Measurements from ENCODE around the gene ZNF618. TPM values are rescaled to one million over a fixed set of nuclear protein-coding genes. Genes with fewer than 3 reads are reported as not detected.

ZNF618 gene
- total RNA-seq, 1 experiment from 2014 or later: 22.0 TPM

- Mint-ChIP-seq H3K4me1 (peaks cover 6% of the 10 kb centered on the region), H3K27me3 (ENCODE audit: low read depth) (no peaks in the 10 kb centered on the region; the same call in 1 of the 2 replicates), H3K4me3 (no peak overlapping the region), H3K36me3 (peaks cover 28% of the 10 kb centered on the region), H3K27ac (no peak overlapping the region), H3K9me3 (peaks cover 36% of the 10 kb centered on the region)
- ChIA-PET POLR2A (interaction anchor here (1.0 kb wide), 1 partner anchor 20 kb away, joined by 3 read pairs; no protein-coding TSS in a partner anchor), CTCF (no interaction called here)
- no peak for DNase-seq (ENCODE audit: low spot score)
- ATAC-seq: no peak
- TF ChIP-seq ZNF532 (CRISPR knock-in tag; IDR thresholded peaks at IDR 0.05; ENCODE audit: borderline replicate concordance) (no peak), SMAD4 (CRISPR knock-in tag; IDR thresholded peaks at IDR 0.05) (no peak), FOXK1 (CRISPR knock-in tag; IDR thresholded peaks at IDR 0.05) (no peak), ZNF671 (CRISPR knock-in tag; IDR thresholded peaks at IDR 0.05) (no peak), EMX1 (CRISPR knock-in tag; IDR thresholded peaks at IDR 0.05) (no peak), MLX (CRISPR knock-in tag; IDR thresholded peaks at IDR 0.05) (no peak), CREM (CRISPR knock-in tag; IDR thresholded peaks at IDR 0.05) (no peak), CTCF (IDR thresholded peaks at IDR 0.05) (no peak), STAT6 (CRISPR knock-in tag; conservative IDR thresholded peaks at IDR 0.05; ENCODE audit: low read depth) (no peak), IRF1 (CRISPR knock-in tag; IDR thresholded peaks at IDR 0.05) (no peak), SP1 (CRISPR knock-in tag; conservative IDR thresholded peaks at IDR 0.05) (no peak), ZNF121 (CRISPR knock-in tag; IDR thresholded peaks at IDR 0.05) (no peak), GRHL2 (CRISPR knock-in tag; IDR thresholded peaks at IDR 0.05; ENCODE audit: insufficient replicate concordance, severe bottlenecking) (no peak), ZNF138 (CRISPR knock-in tag; conservative IDR thresholded peaks at IDR 0.05) (no peak), ATF2 (CRISPR knock-in tag; IDR thresholded peaks at IDR 0.05; ENCODE audit: borderline replicate concordance, low read depth) (no peak), MXD4 (CRISPR knock-in tag; IDR thresholded peaks at IDR 0.05; ENCODE audit: borderline replicate concordance) (no peak), GTF2I (CRISPR knock-in tag; conservative IDR thresholded peaks at IDR 0.05) (no peak)
- TF ChIP-seq, protein P1, sequence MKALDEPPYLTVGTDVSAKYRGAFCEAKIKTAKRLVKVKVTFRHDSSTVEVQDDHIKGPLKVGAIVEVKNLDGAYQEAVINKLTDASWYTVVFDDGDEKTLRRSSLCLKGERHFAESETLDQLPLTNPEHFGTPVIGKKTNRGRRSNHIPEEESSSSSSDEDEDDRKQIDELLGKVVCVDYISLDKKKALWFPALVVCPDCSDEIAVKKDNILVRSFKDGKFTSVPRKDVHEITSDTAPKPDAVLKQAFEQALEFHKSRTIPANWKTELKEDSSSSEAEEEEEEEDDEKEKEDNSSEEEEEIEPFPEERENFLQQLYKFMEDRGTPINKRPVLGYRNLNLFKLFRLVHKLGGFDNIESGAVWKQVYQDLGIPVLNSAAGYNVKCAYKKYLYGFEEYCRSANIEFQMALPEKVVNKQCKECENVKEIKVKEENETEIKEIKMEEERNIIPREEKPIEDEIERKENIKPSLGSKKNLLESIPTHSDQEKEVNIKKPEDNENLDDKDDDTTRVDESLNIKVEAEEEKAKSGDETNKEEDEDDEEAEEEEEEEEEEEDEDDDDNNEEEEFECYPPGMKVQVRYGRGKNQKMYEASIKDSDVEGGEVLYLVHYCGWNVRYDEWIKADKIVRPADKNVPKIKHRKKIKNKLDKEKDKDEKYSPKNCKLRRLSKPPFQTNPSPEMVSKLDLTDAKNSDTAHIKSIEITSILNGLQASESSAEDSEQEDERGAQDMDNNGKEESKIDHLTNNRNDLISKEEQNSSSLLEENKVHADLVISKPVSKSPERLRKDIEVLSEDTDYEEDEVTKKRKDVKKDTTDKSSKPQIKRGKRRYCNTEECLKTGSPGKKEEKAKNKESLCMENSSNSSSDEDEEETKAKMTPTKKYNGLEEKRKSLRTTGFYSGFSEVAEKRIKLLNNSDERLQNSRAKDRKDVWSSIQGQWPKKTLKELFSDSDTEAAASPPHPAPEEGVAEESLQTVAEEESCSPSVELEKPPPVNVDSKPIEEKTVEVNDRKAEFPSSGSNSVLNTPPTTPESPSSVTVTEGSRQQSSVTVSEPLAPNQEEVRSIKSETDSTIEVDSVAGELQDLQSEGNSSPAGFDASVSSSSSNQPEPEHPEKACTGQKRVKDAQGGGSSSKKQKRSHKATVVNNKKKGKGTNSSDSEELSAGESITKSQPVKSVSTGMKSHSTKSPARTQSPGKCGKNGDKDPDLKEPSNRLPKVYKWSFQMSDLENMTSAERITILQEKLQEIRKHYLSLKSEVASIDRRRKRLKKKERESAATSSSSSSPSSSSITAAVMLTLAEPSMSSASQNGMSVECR (CRISPR knock-in tag; IDR thresholded peaks at IDR 0.05; ENCODE audit: borderline replicate concordance): no peak
- TF ChIP-seq, protein P2, sequence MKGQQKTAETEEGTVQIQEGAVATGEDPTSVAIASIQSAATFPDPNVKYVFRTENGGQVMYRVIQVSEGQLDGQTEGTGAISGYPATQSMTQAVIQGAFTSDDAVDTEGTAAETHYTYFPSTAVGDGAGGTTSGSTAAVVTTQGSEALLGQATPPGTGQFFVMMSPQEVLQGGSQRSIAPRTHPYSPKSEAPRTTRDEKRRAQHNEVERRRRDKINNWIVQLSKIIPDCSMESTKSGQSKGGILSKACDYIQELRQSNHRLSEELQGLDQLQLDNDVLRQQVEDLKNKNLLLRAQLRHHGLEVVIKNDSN (CRISPR knock-in tag; IDR thresholded peaks at IDR 0.05): no peak
- TF ChIP-seq, protein P3, sequence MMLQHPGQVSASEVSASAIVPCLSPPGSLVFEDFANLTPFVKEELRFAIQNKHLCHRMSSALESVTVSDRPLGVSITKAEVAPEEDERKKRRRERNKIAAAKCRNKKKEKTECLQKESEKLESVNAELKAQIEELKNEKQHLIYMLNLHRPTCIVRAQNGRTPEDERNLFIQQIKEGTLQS (CRISPR knock-in tag; conservative IDR thresholded peaks at IDR 0.05): no peak
These were observed 50.1 kb downstream of the ZNF618 start for GRCh38 chr9:113926211-113926610.
